IgD-negative memory B cell (primary cell): ENCODE data around the gene TRMT1. TPM values are rescaled to one million over a fixed set of nuclear protein-coding genes. Genes with fewer than 3 reads are reported as not detected.

Experiments
- H3K27ac Mint-ChIP-seq, 3 donors: one replicate each; pipeline ENCODE4 v1.8.0; 2020 to 2022; ENCODE audit warnings: mild to moderate bottlenecking in 3 of 3, mixed read lengths in 3 of 3, moderate library complexity in 1 of 3
- H3K27me3 Mint-ChIP-seq: one replicate; pipeline ENCODE4 v1.8.0; 2021; ENCODE audit warnings: mixed read lengths
- H3K36me3 Mint-ChIP-seq: one replicate; pipeline ENCODE4 v1.8.0; 2020; ENCODE audit warnings: mild to moderate bottlenecking, mixed read lengths
- H3K4me1 Mint-ChIP-seq, 3 donors: one replicate each; pipeline ENCODE4 v1.8.0; 2020 to 2022; ENCODE audit warnings: mixed read lengths in 3 of 3, mild to moderate bottlenecking in 1 of 3
- H3K4me3 Mint-ChIP-seq, 4 donors: one replicate each; pipeline ENCODE4 v1.8.0; 2020 to 2022; ENCODE audit warnings: mild to moderate bottlenecking in 4 of 4, mixed read lengths in 4 of 4, moderate library complexity in 3 of 4
- H3K9me3 Mint-ChIP-seq, 3 donors: one replicate each; pipeline ENCODE4 v1.8.0; 2020 to 2021; ENCODE audit warnings: mixed read lengths in 3 of 3, mild to moderate bottlenecking in 1 of 3
- polyA plus RNA-seq: library from polyadenylated mRNA; unstranded; fragments of 300-500 nt; fragmentation: Illumina TruSeq; gene quantifications from one replicate; pipeline ENCODE4 v1.2.3, GENCODE V29; 2021

TRMT1 gene
- polyA plus RNA-seq, 1 donor from 2014 or later: 30.7 TPM

DNA sequence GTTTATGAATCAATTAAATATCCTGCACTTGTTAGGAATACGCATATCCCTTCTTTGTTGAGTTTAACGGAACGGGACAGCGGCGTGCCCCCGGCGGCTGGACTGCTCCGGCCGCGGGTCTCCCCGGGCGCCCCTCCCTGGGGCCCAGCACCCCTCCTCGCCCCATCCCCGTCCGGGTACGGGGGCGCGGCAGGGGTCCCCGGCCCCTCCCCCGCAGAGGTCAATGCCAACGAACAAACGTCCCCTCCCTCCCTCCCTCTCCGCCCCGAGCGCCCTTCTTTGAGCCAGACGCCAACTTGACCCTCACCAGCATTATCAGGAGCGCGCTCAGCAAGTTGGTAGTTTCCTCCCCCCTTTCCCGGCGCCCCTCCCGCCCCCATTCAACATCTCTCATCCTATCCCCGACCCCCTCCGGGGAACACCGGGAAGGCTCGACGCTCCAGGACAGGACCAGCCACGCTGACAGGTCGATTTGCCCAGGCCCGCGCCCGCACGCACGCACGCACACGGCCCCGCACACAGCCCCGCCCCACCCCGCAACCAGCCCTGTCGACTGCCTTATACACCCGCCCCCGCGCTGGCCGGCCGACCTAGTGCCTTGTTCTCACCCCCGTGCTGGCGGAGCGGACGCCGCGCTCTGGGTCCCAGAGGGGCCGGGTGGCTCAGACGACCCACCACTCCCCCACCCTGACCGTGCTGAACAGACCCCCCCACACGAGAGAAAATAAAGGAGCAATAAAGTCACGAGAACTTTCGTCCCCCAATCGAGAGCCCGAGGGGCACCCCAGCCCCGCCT lies 18.9 kb downstream of the TRMT1 start:
- Mint-ChIP-seq H3K27ac (peak overlapping the region; percentile 95 to 98 (median 97)), H3K27me3 (peaks cover 5% of the 10 kb centered on the region), H3K4me3 (peak overlapping the region; percentile 90 to 95 (median 94)), H3K36me3 (peaks cover 1% of the 10 kb centered on the region), H3K9me3 (peaks cover 0 to 1% (median 0%) of the 10 kb centered on the region in 3 donors), H3K4me1 (peaks cover 21 to 25% (median 23%) of the 10 kb centered on the region in 3 donors)

DNA sequence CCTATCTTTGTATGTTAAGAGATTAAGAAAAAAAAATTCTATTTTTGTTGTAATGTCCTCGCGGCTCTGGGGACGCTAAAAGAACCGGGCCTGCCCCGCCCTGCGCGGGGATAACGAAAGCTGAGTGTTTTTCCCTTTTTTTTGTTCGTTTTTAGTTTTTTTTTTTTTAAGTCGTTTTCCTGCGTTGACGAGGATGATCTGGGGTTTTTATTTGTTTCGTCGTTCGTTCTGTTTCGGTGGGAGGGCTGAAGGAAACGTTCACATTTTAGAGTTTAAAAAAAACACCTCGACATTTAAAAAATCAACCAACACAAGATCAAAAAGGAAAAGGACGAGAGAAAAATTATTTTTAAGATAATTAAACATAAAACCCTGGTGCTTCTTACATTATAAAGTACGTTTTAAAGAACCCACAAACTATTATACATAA lies 19.5 kb downstream of the TRMT1 start:
- Mint-ChIP-seq H3K27me3 (peaks cover 5% of the 10 kb centered on the region), H3K4me1 (peaks cover 21 to 25% (median 23%) of the 10 kb centered on the region in 3 donors), H3K36me3 (peaks cover 1% of the 10 kb centered on the region), H3K27ac (peak overlapping the region; percentile 95 to 97 (median 96)), H3K4me3 (peak overlapping the region; percentile 90 to 94 (median 93)), H3K9me3 (peaks cover 0 to 1% (median 0%) of the 10 kb centered on the region in 3 donors)

DNA sequence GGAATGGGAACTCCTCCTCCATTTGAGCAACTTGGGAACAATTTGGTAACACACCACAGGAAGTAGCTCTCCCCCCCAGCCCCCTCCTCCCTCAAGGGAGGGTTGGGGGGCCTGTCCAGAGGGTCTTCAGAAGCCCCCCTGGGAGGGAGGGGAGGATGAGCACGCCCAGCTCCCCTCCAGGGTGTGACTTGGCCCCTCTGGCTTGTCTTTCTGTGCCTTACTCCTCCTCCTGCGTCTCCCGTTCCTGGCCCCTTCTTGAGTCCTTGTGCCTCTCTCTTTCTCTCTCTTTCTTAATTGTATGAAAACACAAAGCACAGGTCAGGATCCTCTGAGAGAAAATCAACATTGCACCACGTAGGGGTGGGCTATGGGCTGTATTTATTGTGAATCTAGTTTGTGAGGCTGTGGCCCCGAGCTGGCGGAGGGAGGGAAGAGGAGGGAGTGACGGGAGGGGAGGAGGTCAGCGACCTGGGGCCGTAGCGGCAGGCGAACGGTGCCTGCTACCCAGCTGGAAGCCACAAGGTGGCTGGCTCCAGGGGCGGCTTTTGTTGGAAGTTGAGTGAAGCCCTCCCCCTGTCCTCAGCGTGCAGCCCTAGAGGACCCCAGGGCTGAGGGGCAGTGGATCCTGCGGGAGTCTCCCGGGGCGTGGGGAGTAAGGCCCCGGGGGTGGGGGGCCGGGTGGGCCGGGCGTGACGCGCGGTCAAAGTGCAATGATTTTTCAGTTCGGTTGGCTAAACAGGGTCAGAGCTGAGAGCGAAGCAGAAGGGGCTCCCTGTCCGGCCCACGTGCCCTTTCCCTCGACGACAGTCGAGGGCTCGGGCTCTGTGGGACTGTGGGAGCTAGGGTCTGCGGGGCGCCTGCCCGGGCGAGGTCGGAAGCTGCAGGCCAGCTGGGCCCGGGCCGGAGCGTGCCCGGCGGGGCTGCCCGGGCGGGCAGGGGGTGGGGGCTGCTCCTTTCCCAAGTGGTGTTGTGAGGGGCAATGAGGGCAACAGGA lies 20.3 kb downstream of the TRMT1 start:
- Mint-ChIP-seq H3K36me3 (peaks cover 1% of the 10 kb centered on the region), H3K4me3 (peak overlapping the region; percentile 90 to 99 (median 94)), H3K9me3 (peaks cover 0 to 1% (median 0%) of the 10 kb centered on the region in 3 donors), H3K27ac (peak overlapping the region; percentile 95 to 97 (median 96)), H3K27me3 (peaks cover 5% of the 10 kb centered on the region), H3K4me1 (peaks cover 21 to 25% (median 23%) of the 10 kb centered on the region in 3 donors)

DNA sequence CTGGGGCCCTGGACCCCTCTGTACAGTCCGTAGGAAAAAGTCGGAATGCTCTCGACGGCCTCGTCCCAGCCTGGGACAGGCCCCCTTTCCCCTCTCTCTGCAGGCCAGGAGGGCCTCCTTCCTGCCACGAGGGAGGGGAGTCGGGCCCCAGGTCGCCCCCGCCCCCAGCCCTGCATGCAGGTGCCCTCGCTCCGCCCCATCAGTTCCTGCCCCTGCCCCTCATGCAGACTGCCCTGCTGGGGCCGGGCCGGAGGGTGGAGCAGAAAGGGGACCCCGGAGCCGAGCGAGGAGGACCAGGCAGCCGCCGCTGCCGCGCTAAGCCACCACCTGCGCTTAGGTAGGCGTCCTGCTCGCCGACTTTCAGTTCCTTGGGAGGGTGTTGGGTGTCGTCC lies 21.2 kb downstream of the TRMT1 start:
- Mint-ChIP-seq H3K4me1 (peaks cover 20 to 25% (median 23%) of the 10 kb centered on the region in 3 donors), H3K27ac (peak overlapping the region; percentile 16 to 96 (median 95)), H3K36me3 (peaks cover 1% of the 10 kb centered on the region), H3K9me3 (peaks cover 0 to 1% (median 0%) of the 10 kb centered on the region in 3 donors), H3K4me3 (peak overlapping the region; percentile 90 to 99 (median 94)), H3K27me3 (peaks cover 5% of the 10 kb centered on the region)

DNA sequence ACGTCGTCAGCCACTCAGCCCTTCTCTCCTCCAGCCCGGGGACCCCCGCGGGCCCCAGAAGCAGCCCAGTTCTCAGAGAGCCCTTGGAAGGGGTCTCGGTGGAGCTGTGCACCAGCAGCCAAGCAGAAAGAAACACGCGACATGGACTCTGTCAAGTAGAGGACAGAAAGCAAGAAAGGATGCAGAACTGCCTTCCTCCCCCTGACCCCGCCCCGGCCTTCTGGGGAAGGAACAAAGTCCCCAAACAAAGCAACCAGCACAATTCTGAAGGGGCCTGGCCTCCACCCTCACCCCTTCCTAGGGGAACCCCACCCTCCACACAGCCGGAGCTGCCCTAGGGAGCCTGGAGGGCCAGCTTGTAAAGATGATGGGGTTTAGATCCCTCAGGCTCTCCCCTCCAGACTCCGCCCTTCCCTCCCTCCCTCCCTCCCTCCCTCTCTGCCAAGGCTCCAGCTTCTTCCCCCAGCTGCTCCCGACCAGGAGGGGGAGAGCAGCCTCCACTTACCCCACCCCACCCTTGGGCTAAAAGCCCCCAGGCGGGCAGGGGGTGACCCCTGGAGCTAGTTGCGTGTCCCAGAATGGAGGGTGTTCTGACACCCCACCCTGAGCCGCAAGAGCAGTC lies 21.7 kb downstream of the TRMT1 start:
- Mint-ChIP-seq H3K36me3 (peaks cover 1% of the 10 kb centered on the region), H3K9me3 (no peaks in the 10 kb centered on the region), H3K4me1 (peaks cover 15 to 22% (median 18%) of the 10 kb centered on the region in 3 donors), H3K27ac (peak overlapping the region; percentile 91 to 95 (median 93)), H3K27me3 (peaks cover 4% of the 10 kb centered on the region), H3K4me3 (peak overlapping the region; percentile 90 to 99 (median 94))

DNA sequence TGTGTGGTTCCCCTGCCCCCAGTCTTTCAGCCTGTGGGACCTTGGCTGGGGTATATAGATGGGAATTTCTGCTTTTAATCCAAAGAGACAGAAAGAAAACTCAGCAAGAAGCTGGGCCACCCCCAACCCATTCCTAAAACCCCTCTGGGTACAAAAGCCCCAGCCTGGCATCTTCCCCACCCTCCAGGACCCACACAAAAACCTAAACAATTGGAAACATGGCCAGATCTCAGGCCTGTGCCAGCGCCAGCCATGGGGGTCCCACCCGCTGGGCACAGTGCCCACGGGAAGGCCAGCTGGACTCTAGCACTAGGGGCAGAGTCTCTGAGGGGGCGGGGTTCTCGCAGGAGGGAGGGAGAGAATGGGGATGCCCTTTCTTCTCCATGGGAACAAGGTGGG lies 22.4 kb downstream of the TRMT1 start:
- Mint-ChIP-seq H3K4me3 (peak overlapping the region; percentile 38 to 90 (median 74)), H3K27ac (peak overlapping the region; percentile 51 to 95 (median 61)), H3K9me3 (no peaks in the 10 kb centered on the region), H3K27me3 (peaks cover 4% of the 10 kb centered on the region), H3K36me3 (peaks cover under 1% of the 10 kb centered on the region), H3K4me1 (peaks cover 14 to 21% (median 18%) of the 10 kb centered on the region in 3 donors)

DNA sequence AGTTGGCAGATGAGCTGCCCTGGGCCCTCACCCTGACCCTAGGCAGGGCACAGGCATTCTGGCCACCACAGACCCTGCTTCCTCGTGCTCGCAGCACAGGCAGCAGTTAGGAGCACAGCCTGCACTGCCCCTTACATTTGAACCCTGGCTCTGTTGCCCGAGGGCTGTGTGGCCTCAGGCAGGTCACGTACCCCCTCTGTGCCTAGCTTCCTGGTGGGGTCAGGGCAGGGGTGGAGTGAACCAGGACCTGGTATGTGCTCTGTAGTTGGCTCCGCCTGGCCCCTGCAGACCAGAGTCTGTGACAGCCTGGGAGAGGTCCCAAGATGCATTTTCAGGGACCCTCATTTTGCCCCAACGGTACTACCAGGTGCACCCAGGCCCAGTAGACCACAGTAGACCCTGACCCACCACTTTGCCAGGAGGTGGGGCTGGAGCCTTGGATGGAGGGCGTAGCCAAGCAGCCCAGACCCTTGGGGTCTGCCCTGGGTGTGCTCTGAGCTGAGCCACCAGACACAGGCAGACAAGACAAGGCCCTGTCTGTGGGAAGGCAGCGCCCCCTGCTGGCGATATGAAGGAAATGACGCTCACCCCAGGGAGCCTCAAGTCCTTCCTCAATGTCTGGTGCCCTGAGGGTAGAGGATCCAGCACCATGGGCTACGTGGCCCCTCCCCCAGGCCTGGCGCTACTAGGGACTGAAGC lies 23.0 kb downstream of the TRMT1 start:
- H3K27me3 Mint-ChIP-seq: peaks cover 4% of the 10 kb centered on the region
- H3K4me1 Mint-ChIP-seq: peaks cover 14 to 17% (median 17%) of the 10 kb centered on the region in 3 donors
- peak overlapping the region; percentile 38 to 90 (median 74) for H3K4me3 Mint-ChIP-seq
- no peaks in the 10 kb centered on the region for H3K36me3 Mint-ChIP-seq
- H3K27ac Mint-ChIP-seq: peak overlapping the region; percentile 51 to 95 (median 61)
- H3K9me3 Mint-ChIP-seq: no peaks in the 10 kb centered on the region

DNA sequence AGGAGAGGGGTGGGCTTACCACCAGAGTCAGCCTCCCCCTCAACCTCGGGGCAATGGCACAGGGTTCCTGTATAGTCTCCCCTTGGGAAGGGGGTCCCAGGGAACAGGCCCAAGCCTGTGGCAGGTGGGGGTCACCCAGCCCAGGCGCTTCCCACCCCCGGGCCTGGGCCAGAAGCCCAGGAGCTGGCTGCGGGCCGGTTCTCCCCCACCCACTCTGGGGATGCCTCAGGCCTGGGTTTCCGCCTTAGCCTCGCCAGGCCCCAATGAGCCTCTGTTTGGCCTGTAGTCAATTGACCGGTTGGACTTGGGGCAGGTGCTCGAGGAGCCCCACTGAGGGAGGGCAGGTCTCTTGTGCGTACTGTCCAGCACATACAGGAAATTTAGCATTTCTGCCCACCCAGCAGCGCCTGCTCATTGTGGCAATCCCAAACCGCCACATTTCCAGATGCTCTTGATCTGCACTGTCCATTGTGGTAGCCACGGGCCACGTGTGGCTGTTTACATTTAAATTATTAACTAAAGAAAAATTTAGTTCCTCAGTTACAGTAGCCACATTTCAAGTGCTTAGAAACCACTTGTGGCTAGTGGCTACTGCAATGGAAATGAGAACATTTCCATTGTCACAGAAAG lies 23.8 kb downstream of the TRMT1 start:
- Mint-ChIP-seq H3K4me3 (no peak overlapping the region), H3K27me3 (peaks cover 4% of the 10 kb centered on the region), H3K36me3 (no peaks in the 10 kb centered on the region), H3K9me3 (no peaks in the 10 kb centered on the region), H3K27ac (peak overlapping the region in 1 of 3 donors; percentile 95), H3K4me1 (peaks cover 13 to 15% (median 14%) of the 10 kb centered on the region in 3 donors)

DNA sequence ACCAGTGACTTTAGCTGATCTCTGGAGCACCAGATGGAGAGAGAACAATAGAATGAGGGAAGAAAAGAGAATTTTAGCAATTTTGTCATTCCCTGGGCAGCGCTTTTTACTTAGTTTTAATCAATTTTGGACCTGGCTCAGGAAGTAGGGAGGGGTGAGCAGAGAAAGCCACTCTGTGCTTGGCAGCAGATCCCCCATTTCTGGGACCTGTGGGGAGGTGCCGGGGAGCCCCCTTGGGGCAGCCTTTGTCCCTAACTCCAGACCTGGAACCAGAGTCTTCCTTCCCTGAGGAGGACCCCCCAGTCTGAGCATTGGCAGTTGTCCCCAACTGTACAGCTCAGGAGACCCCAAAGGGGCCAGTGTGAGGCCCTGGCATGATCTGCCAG lies 24.4 kb downstream of the TRMT1 start:
- Mint-ChIP-seq H3K4me3 (peak overlapping the region in 1 of 4 donors; percentile 23), H3K36me3 (no peaks in the 10 kb centered on the region), H3K27me3 (peaks cover 4% of the 10 kb centered on the region), H3K4me1 (peaks cover 13 to 14% (median 14%) of the 10 kb centered on the region in 3 donors), H3K9me3 (no peaks in the 10 kb centered on the region), H3K27ac (no peak overlapping the region)

DNA sequence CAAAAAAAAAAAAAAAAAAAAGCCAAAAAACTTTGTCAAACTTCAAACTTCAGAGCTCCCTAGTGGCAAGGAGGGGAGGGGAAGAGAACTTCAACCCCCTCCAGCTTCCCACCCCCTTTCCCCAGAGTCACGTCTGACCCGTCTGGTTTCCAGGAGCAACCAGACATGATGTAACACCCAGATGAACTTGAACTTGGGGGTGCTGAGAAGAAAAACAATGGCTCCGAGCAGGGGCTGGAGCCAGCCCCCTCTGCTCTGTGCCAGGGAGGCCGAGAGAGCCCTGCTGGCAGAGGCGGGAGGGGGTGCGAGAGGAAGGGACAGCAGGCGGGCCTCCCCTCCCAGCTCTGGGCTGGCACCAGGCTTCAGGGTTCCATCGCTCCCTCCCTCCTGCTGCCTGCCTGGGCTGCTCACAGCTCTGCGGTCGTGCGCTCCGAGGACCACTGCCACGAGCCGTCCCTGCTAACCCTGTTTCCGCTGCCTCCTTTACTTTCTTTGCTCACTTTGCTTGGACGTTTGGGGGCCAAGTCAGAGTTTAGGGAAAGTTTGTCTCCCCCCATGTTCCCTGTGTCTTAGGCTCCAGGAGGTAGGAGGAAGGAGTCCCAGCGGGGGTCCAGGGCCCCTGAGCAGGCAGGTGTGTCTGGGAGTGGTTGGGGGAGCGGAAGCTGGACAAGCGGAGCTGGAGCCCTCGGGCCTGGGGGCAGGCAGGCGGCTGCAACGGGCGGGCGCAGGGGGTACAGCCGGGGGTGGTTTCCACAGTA lies 25.0 kb downstream of the TRMT1 start:
- Mint-ChIP-seq H3K27ac (no peak overlapping the region), H3K9me3 (no peaks in the 10 kb centered on the region), H3K27me3 (peaks cover 2% of the 10 kb centered on the region), H3K4me3 (peak overlapping the region in 1 of 4 donors; percentile 23), H3K36me3 (no peaks in the 10 kb centered on the region), H3K4me1 (peaks cover 10 to 12% (median 11%) of the 10 kb centered on the region in 3 donors)

DNA sequence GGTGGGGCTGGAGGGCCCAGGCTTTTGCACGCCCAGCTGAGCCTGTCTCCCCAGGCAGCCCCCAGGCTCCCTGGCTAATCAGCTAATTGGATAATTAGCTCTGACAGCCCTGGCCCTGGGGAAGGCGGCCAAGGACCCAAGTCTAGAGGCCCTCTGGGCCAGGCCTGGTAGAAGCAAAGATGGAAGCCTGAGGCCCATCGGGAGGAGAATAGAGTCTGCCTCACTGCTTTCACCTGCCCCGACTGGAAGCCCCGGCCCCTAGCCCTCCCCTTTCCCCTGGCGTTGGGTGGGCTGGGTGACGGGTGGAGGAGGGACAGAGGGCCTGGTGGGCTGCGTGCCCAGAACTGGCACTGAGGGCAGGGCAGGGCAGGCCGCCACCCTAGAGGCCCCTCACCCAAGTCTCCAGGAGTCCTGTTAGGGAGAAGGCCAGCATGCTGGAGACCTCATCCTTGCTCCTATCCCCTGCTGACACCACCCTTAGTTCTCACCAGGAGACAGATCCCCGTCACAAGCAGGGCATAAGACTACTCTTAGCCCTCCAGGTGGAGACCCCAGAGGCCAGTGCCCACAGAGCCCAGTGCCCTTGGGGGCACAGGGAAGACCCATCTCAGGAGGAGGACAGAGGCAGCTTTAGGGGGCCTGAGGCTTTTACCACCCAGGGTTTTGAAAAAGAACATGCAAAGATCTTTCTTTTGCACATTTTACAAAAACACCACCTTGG lies 25.9 kb downstream of the TRMT1 start:
- Mint-ChIP-seq H3K9me3 (no peaks in the 10 kb centered on the region), H3K27ac (no peak overlapping the region), H3K27me3 (no peaks in the 10 kb centered on the region), H3K4me1 (peaks cover 9 to 12% (median 11%) of the 10 kb centered on the region in 3 donors), H3K4me3 (no peak overlapping the region), H3K36me3 (no peaks in the 10 kb centered on the region)

DNA sequence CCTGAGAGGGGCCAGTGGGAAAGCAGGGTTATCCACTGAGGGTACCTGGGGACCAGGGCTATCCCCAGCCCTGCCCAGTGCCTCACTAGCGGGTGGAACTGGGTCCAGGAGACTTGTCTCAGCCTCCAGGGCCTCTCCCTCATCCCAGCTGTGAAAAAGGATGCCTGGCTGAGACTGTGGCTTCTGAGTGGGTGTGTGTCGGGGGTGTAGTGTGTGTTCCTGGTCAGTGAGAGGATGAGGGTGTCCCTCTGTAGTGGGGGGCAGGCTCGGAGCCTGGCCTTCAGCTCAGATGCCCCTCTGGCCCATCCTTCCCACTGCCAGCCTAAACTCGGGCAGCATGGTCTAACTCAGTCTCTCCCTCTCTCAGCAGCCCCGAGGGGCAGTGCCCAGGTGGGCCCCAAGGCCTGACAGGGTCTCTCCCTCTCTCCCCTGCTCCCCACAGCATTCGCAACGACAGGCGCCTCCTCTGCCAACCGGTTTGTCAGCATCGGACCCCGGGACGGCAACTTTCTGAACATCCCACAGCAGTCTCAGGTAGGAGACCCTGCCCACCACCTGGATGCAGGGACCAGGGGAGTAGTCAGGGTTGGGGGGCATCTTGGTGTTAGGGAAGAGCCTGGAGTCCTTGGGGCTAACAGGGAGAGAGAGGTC lies 26.6 kb downstream of the TRMT1 start:
- H3K36me3 Mint-ChIP-seq: no peaks in the 10 kb centered on the region
- peaks cover 9 to 12% (median 11%) of the 10 kb centered on the region in 3 donors for H3K4me1 Mint-ChIP-seq
- no peak overlapping the region for H3K27ac Mint-ChIP-seq
- no peaks in the 10 kb centered on the region for H3K27me3 Mint-ChIP-seq
- no peaks in the 10 kb centered on the region for H3K9me3 Mint-ChIP-seq
- H3K4me3 Mint-ChIP-seq: no peak overlapping the region
